Measurements from ENCODE around the gene PSD2. TPM values are rescaled to one million over a fixed set of nuclear protein-coding genes. Genes with fewer than 3 reads are reported as not detected.
A peak's percentile ranks its signal among the peaks of the same experiment; 100 is the strongest.

Gene PSD2
- total and polyA plus RNA-seq, 10 of the 15 experiments (the other 5 are each of a cell fraction or from before 2014, with no cell fraction given): 0.02 to 0.14 (median 0.03) TPM; not detected in 5

DNA sequence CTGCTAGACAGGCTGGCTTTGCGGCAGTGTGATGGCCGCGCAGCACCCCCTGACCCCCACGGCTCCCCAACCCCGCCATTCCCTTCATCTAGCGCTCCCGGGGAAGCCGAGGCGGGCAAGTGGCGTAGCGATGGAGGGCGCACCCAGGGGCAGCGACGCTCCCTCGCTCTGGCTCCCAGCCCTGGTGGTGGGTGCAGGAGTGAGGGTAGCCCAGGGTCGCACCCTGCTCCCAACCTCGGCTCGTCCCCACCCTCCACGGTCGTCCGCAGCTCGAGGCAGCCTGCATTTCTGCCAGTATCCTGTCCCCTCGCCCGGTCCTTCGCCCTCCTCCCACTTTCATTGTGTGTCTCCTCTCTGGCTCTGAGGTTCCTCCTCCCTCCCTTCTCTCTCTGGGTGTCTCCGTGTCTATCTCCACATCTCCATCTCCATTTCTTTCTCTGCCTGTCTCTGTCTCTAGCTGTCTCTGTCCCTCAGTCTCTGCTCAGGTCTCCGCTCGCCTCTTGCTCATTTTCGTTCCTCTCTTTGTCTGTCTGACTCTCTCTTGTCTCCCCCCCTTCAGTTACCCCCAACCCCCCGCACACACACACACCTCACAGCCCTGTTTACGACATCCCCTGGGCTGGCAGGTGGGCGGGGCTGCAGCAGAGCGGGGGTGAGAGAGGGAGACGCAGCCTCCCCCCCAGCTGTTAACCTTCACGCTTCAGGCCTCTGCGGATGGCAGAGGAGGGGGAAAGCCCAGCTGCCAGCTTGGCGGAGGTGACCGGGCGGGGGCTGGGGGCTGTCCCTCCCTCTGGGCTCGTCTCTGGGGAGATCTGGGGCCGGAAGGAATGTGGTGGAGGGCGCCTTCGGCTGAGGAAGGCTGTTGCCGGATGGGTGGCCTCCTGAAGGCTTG, 48.7 kb upstream of the PSD2 start:
- Histone ChIP-seq H3K27me3 (replicated peaks in 1 of 2; ENCODE audit: control insufficient read depth in 2 of 2, insufficient read depth in 2 of 2, low read length in 1 of 2) (peaks cover 0 to 14% of the 10 kb centered on the region in 2 experiments; a peak in 3 of 4 replicates), H3K36me3 (ENCODE audit: control insufficient read depth in 2 of 2, insufficient read depth in 2 of 2, low read length in 1 of 2) (no peaks in the 10 kb centered on the region), H2AFZ (ENCODE audit: control insufficient read depth, low read depth, low read length) (peak overlapping the region; percentile 71), H3K79me2 (ENCODE audit: control insufficient read depth, insufficient read depth, low read length) (no peaks in the 10 kb centered on the region), H3K9me3 (replicated peaks; ENCODE audit: control insufficient read depth, insufficient read depth, low read length) (no peaks in the 10 kb centered on the region), H3K4me1 (ENCODE audit: control insufficient read depth, insufficient read depth, low read length) (peaks cover 48% of the 10 kb centered on the region), H3K4me2 (ENCODE audit: control insufficient read depth, insufficient read depth) (peak overlapping the region; percentile 98), H3K27ac (ENCODE audit: control insufficient read depth, insufficient read depth) (peak overlapping the region; percentile 24; the same call in 1 of the 2 replicates), H4K20me1 (ENCODE audit: control insufficient read depth, insufficient read depth) (no peaks in the 10 kb centered on the region; the same call in 1 of the 2 replicates), H3K4me3 (peak overlapping the region; percentile 45; the same call in 1 of the 2 replicates), H3K9ac (ENCODE audit: control insufficient read depth, insufficient read depth, low read length) (peak overlapping the region; percentile 57; the same call in 1 of the 2 replicates)
- intact Hi-C loops (cut with micrococcal nuclease; ENCODE audit: unreplicated experiment) (loop anchor here (5.0 kb wide), 3 partner anchors 35 to 110 kb away; no protein-coding TSS in a partner anchor), in situ Hi-C loops (cut with MboI) (no loop called here)
- ChIA-PET CTCF (interaction anchor here (0.6 to 4.1 kb wide), 9 partner anchors 19 to 609 kb away, joined by 3 to 25 read pairs (median 5); no protein-coding TSS in a partner anchor), POLR2A (interaction anchor here (0.7 to 3.6 kb wide), 14 partner anchors 10 to 110 kb away, joined by 3 to 31 read pairs (median 5); partner anchors contain the start of gene CXXC5), SMC1A (ENCODE audit: uncharacterized antibody, unreplicated experiment) (interaction anchor here (0.8 to 7.1 kb wide), 12 partner anchors 11 to 273 kb away, joined by 3 to 50 read pairs (median 5); no protein-coding TSS in a partner anchor), RAD21 (ENCODE audit: unreplicated experiment) (interaction anchor here (0.7 to 5.3 kb wide), 15 partner anchors 12 to 295 kb away, joined by 3 to 60 read pairs (median 12); partner anchors contain the start of gene CXXC5)
- DNase-seq (ENCODE audit: low read depth, low spot score): peak; percentile 66
- peak; percentile 65 for ATAC-seq
- no TSS peak for BruUV-seq (replicated peaks)
- FAIRE-seq: peak; percentile 31
- WGBS (ENCODE audit: insufficient coverage, insufficient replicate concordance, low lambda C conversion rate, missing lambda C conversion rate): under 1% methylated on average over 32 of the region's 44 CpGs
- no peak for TF ChIP-seq NR2C2 (IDR thresholded peaks at IDR 0.05; ENCODE audit: borderline replicate concordance, control insufficient read depth, insufficient read length, low read depth)
- TF ChIP-seq RUNX3 (IDR thresholded peaks at IDR 0.05; ENCODE audit: low read length): peak; percentile 56
- TF ChIP-seq NKRF (conservative IDR thresholded peaks at IDR 0.05): no peak
- no peak for TF ChIP-seq NRF1 (conservative IDR thresholded peaks at IDR 0.05; ENCODE audit: low read depth, low read length)
- no peak for TF ChIP-seq ZNF622 (IDR thresholded peaks at IDR 0.05)
- peak; percentile 57 for TF ChIP-seq SMAD1 (IDR thresholded peaks at IDR 0.05; ENCODE audit: low read depth, partially characterized antibody)
- peak; percentile 57 for TF ChIP-seq BCL3 (IDR thresholded peaks at IDR 0.05; ENCODE audit: borderline replicate concordance, insufficient read depth, low read depth, low read length, poor library complexity, severe bottlenecking)
- TF ChIP-seq ZNF274 (IDR thresholded peaks at IDR 0.05; ENCODE audit: insufficient read depth, insufficient read length): no peak
- no peak for TF ChIP-seq KDM1A (IDR thresholded peaks at IDR 0.05; ENCODE audit: borderline replicate concordance)
- TF ChIP-seq NBN (IDR thresholded peaks at IDR 0.05): peak; percentile 98
- TF ChIP-seq USF2 (IDR thresholded peaks at IDR 0.05; ENCODE audit: borderline replicate concordance, low read depth, low read length): no peak
- no peak for TF ChIP-seq HCFC1 (IDR thresholded peaks at IDR 0.05; ENCODE audit: low read length)
- no peak for TF ChIP-seq KLF5 (IDR thresholded peaks at IDR 0.05; ENCODE audit: partially characterized antibody)
- TF ChIP-seq TCF3 (IDR thresholded peaks at IDR 0.05; ENCODE audit: borderline replicate concordance, insufficient read depth, low read depth, low read length): peak; percentile 85
- no peak for TF ChIP-seq HDAC6 (IDR thresholded peaks at IDR 0.05; ENCODE audit: unreplicated experiment)
- TF ChIP-seq, protein P1, sequence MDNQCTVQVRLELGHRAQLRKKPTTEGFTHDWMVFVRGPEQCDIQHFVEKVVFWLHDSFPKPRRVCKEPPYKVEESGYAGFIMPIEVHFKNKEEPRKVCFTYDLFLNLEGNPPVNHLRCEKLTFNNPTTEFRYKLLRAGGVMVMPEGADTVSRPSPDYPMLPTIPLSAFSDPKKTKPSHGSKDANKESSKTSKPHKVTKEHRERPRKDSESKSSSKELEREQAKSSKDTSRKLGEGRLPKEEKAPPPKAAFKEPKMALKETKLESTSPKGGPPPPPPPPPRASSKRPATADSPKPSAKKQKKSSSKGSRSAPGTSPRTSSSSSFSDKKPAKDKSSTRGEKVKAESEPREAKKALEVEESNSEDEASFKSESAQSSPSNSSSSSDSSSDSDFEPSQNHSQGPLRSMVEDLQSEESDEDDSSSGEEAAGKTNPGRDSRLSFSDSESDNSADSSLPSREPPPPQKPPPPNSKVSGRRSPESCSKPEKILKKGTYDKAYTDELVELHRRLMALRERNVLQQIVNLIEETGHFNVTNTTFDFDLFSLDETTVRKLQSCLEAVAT (IDR thresholded peaks at IDR 0.05): peak; percentile 81

Data from GM12878 (cell line).